Skeletal muscle cell (primary cell): Measurements from ENCODE around the gene SORCS2.

ENCODE experiments used
- DNase-seq: peaks from one replicate; pipeline ENCODE4 v3.0.0-alpha.2; 2010; ENCODE audit warnings: low read depth
- H3K4me3 ChIP-seq: 2 replicates; pipeline ENCODE4 v1.5.1; 2011; ENCODE audit warnings: low read depth, mild to moderate bottlenecking, control low read depth, low read length, moderate library complexity

Gene SORCS2

DNA sequence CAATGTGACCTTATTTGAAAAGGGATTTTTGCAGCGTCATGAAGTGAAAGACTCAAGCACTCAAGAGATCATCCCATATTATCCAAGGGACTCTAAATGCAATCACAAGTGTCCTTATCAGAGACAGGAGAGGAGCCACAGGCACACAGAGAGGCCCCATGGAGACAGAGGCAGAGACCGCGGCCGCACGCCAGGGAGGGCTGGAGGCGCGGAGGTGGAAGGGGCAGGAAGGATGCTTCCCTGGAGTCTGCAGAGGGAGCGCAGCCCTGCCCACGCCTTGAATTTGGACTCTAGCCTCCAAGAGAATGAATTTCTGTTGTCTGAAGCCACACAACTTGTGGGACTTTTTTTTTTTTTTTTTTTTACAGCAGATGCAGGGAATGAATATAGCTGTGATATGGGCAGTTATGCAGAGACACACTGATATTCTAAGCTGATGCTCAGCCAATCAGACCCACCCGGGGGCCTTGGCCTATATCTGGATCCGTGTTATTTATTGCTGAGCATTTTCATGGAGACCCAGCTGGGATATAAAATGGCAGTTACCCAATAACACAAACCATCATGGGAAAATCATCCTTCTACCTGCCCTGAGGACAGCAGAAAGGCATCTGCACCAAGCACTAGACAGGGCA, 487.2 kb downstream of the SORCS2 start:
- DNase-seq = no peak
- H3K4me3 ChIP-seq = no peak overlapping the region

- H3K4me3 ChIP-seq = no peak overlapping the region
- DNase-seq = no peak
Observed at GRCh38 chr4:7680106-7680505, 487.8 kb downstream of the SORCS2 start.

GRCh38 chr4:7680731-7681130, 488.4 kb downstream of the SORCS2 start:
- no peak for DNase-seq
- H3K4me3 ChIP-seq = no peak overlapping the region

GRCh38 chr4:7683126-7683703, 490.9 kb downstream of the SORCS2 start:
- DNase-seq = no peak
- H3K4me3 ChIP-seq = no peak overlapping the region

DNA sequence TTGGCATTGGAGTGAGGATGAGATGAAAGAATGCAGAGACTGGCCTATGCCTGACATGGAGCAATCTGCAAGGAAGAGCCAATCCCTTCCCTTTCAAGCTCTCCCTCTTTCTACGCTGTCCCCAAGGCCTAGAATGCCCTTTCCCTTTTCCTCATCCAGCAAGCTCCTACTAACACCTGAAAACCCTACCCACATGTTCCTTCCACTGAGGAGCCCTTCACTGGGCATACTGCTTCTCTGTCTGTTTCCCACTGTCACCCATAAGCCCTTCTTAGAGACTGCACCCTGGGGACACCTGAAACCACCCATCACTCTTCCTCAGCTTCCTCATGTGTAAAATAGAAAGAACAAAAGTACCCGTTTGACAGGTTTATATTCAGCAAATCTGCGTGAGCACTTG, 492.0 kb downstream of the SORCS2 start:
- H3K4me3 ChIP-seq = no peak overlapping the region
- no peak for DNase-seq

- DNase-seq = no peak
- no peak overlapping the region for H3K4me3 ChIP-seq
Observed at GRCh38 chr4:7686070-7686870, 493.9 kb downstream of the SORCS2 start.

DNA sequence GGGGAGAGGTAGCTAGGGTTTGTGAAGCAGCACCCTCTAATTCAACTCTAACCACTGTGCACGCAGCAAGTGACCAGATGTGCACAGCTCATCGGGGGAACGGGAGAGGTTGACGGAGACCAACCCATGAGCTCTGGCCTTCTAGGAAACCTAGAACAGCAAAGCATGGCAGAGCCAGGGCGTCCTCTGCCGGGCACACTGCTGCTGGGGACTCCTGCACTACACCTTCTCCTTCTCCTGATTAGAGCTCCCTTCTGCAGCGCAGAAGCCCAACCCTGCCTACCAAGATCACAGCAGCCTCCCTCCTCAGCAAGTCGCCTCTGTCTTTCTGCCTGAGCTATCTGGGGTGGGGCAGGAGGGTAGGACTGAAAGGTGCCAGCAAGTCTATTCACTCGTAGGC, 494.7 kb downstream of the SORCS2 start:
- no peak for DNase-seq
- no peak overlapping the region for H3K4me3 ChIP-seq

- H3K4me3 ChIP-seq = no peak overlapping the region
- DNase-seq = no peak
Observed at GRCh38 chr4:7687796-7688195, 495.5 kb downstream of the SORCS2 start.

DNA sequence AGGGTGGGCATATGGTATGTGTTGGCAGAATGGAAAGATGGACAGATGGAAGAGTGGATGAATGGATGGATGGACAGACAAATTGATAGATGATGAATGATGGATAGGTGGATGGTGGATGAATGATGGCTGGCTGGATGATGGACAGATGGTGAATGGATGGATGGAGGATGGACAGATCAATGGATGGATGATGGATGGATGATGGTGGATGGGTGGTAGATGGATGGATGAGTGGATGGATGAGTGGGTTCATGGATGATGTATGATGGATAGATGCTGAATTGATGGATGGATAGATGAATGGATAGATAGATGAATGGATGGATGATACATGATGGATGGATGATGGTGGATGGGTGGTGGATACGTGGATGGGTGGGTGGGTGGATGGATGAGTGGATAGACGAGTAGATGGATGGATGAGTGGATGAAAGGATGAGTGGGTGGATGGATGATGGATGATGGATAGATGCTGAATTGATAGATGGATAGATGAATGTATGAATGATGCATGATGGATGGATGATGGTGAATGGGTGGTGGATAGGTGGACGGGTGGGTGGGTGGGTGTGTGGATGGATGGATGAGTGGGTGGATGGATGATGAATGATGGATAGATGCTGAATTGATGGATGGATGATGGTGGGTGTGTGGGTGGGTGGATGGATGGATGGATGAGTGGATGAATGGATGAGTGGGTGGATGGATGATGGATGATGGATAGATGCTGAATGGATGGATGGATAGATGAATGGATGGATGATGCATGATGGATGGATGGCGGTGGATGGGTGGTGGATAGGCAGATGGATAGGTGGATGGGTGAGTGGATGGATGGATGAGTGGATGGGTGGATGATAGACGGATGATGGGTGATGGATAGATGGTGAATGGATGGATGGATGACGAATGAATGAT, 497.7 kb downstream of the SORCS2 start:
- H3K4me3 ChIP-seq = no peak overlapping the region
- no peak for DNase-seq

GRCh38 chr4:7691061-7691460, 498.7 kb downstream of the SORCS2 start:
- no peak overlapping the region for H3K4me3 ChIP-seq
- no peak for DNase-seq

DNA sequence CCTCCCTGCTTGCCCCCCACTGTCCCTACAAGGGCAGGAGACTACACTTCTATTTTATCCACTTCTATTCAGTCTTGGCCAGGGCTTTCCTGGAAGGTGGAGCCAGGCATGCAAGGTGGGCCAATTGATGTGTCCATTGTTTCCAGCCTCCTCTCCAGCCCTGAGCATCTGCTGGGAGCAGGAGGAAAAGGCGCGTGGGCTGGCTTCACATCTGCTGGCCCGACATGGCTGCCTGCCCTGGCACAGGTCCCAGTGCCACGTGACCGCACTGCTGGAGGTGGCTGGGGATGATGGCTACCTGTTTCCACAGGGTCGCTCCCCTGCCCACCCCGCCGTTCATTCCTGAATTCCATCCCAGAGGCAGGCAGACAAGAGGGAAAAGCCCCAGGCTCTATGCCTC, 499.6 kb downstream of the SORCS2 start:
- no peak overlapping the region for H3K4me3 ChIP-seq

DNA sequence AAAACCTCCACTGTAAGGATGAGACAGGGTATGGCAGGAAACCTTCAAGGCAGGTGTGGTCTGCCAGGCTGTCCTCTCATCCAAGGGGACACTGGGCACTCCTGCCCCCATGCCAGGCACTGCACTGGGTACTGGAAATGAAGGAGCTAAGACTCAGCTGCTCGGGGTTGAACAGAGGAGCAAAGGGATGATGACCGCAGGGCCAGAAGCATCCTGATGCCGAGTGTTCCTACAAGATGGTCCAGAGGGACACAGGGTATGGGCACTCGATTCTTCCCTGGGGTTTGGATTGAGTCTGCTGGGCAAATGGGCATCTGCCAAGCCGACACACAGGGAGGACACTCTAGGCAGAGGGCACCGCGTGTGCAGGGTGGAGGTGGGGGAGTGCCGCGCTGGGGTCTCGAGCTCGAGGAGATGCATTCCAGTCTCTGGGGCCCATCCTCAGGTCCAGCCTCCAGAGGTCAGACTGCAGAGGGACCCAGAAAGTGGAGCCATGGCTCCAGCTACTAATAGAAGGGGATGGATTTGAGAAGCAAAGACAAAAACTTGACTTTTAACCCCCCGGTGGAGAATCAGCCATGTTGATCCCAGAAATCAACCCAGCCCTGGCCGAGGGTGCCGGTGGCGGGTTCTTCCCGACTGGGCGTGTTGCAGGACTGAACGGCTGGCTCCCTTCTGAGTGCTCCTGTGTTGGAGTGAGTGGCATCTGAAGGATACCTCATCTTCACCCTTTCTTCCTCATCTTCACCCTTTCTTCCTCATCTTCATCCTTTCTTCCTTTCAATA, 500.3 kb downstream of the SORCS2 start:
- no peak overlapping the region for H3K4me3 ChIP-seq
- DNase-seq = no peak

More for the DNA sequence above, 499.6 kb downstream of the SORCS2 start:
- no peak for DNase-seq

DNA sequence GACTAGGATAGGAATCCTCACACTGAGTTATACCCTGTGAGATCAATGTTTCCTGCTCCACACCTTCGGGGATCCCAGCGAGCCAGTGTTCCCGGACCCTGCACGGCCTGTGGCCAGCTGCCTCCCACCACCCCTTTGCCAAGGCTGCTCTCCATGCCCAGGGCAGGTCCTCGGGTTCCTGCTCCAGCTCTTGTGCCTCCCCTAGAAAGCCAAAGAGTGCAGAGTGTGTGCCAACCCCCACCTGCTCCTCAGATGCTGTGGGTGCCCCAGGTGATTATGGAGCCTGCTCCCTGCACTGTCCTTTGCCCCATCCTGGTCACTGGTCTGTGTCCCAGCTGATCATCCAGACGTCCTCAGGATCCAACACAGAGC, 500.9 kb downstream of the SORCS2 start:
- no peak overlapping the region for H3K4me3 ChIP-seq
- no peak for DNase-seq

GRCh38 chr4:7693711-7694110, 501.4 kb downstream of the SORCS2 start:
- no peak overlapping the region for H3K4me3 ChIP-seq
- DNase-seq = no peak

- DNase-seq = no peak
- no peak overlapping the region for H3K4me3 ChIP-seq
Observed at GRCh38 chr4:7694324-7694723, 502.0 kb downstream of the SORCS2 start.

- no peak for DNase-seq
- no peak overlapping the region for H3K4me3 ChIP-seq
Observed at GRCh38 chr4:7697343-7697742, 505.0 kb downstream of the SORCS2 start.

GRCh38 chr4:7697821-7698220, 505.5 kb downstream of the SORCS2 start:
- DNase-seq = no peak
- no peak overlapping the region for H3K4me3 ChIP-seq

DNA sequence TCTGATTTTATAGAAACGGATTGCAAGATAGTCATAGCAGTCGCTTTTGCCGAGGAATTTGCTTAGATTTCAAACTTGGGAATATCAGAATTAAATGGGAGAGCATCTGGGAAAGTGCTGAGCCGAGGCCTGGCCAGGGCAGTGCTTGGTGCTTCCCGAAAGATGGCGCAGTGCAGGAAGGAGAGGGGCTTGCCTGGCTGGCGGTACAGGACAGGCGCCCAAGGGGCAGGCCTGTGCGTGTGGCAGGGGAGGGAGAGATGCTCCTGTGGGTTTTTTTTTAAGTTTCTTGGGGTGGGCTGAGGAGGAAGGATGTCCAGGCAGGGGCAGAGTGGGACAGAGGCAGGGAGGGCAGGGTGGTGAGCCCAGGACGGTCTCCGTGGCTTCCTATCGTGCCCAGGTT, 506.2 kb downstream of the SORCS2 start:
- DNase-seq = no peak
- H3K4me3 ChIP-seq = no peak overlapping the region

DNA sequence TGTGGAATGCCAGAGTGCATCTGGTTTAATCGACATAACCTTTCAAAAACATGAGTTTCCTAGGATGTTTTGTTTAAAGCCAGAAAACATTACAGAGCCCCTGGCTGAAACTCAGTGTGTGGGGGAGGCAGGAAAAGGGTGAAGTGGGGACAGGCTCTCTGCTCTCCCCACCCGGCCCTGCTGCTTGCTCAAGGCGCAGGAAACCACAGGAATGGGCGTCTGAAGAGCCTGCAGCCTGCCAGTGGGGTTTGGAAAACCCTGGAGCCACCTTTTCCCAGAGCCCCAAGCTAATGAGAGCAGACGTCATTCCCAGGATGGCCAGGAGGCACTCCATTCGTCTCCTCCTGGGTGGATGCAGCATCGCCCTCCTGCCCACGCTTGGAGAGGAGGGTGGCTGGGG, 506.7 kb downstream of the SORCS2 start:
- H3K4me3 ChIP-seq = no peak overlapping the region
- peak; percentile 68 for DNase-seq
